GM19372 (cell line): ENCODE data around the gene FAN1.
"Not testable (repeated sequence)": the region's sequence is repeated elsewhere in the genome, so short reads cannot be mapped to it uniquely, and the experiment has no call there.

Source experiments
- ATAC-seq: cut with Tn5 transposase; IDR thresholded peaks from one replicate; pipeline ENCODE4 v1.9.1; 2021; ENCODE audit warnings: mild to moderate bottlenecking, low read depth, moderate library complexity; ENCODE audit not compliant: unreplicated experiment

The FAN1 gene

GRCh38 chr15:30903497-30904187, at the start of gene FAN1:
Gene FAN1 (plus strand): TSS chr15:30903915. CDS start chr15:30904664, 749 bp downstream.
- peak; percentile 82 for ATAC-seq

GRCh38 chr15:30859091-30859874, 44.4 kb upstream of the FAN1 start:
- ATAC-seq: no peak

- no peak for ATAC-seq
These were observed 38.5 kb upstream of the FAN1 start for GRCh38 chr15:30865257-30865656.

- ATAC-seq: no peak
These were observed 33.0 kb upstream of the FAN1 start for GRCh38 chr15:30870681-30871080.

GRCh38 chr15:30872341-30872748, 31.4 kb upstream of the FAN1 start:
- no peak for ATAC-seq

GRCh38 chr15:30877070-30877469, 26.6 kb upstream of the FAN1 start:
- no peak for ATAC-seq

GRCh38 chr15:30878515-30878914, 25.2 kb upstream of the FAN1 start:
- no peak for ATAC-seq

- ATAC-seq: no peak
These were observed 20.8 kb upstream of the FAN1 start for GRCh38 chr15:30882849-30883433.

GRCh38 chr15:30883666-30884065, 20.0 kb upstream of the FAN1 start:
- ATAC-seq: not testable (repeated sequence)

GRCh38 chr15:30885814-30886213, 17.9 kb upstream of the FAN1 start:
- ATAC-seq: no peak

- ATAC-seq: no peak
These were observed 14.5 kb upstream of the FAN1 start for GRCh38 chr15:30889196-30889595.

GRCh38 chr15:30895461-30896210, 8.1 kb upstream of the FAN1 start:
- no peak for ATAC-seq

- ATAC-seq: no peak
These were observed 7.5 kb upstream of the FAN1 start for GRCh38 chr15:30896211-30896606.

- ATAC-seq: no peak
These were observed 1.8 kb upstream of the FAN1 start for GRCh38 chr15:30901889-30902288.

GRCh38 chr15:30904812-30905211, 1.1 kb downstream of the FAN1 start:
- no peak for ATAC-seq

- ATAC-seq: no peak
These were observed 2.1 kb downstream of the FAN1 start for GRCh38 chr15:30905821-30906220.

- ATAC-seq: no peak
These were observed 2.7 kb downstream of the FAN1 start for GRCh38 chr15:30906366-30906765.

GRCh38 chr15:30913761-30914160, 10.0 kb downstream of the FAN1 start:
- no peak for ATAC-seq

- ATAC-seq: no peak
These were observed 13.3 kb downstream of the FAN1 start for GRCh38 chr15:30917013-30917412.

- no peak for ATAC-seq
These were observed 14.0 kb downstream of the FAN1 start for GRCh38 chr15:30917675-30918074.

GRCh38 chr15:30918366-30918765, 14.7 kb downstream of the FAN1 start:
- ATAC-seq: no peak
